ENCODE data around the gene GMNN.
"Not testable (repeated sequence)": the region's sequence is repeated elsewhere in the genome, so short reads cannot be mapped to it uniquely, and the experiment has no call there.

Gene GMNN

GRCh38 chr6:24759718-24760117 lies 15.0 kb upstream of the GMNN start:
- H3K27me3 ChIP-seq (ENCODE audit: insufficient read depth, low read depth, severe bottlenecking) = no peaks in the 10 kb centered on the region
- H3K27ac ChIP-seq = no peak overlapping the region
- DNase-seq = no peak
- H3K36me3 ChIP-seq = no peaks in the 10 kb centered on the region
- H3K4me3 ChIP-seq (ENCODE audit: low read depth, low read length) = no peak overlapping the region
- H3K9me3 ChIP-seq (ENCODE audit: severe bottlenecking) = no peaks in the 10 kb centered on the region
- TF ChIP-seq, protein P1, sequence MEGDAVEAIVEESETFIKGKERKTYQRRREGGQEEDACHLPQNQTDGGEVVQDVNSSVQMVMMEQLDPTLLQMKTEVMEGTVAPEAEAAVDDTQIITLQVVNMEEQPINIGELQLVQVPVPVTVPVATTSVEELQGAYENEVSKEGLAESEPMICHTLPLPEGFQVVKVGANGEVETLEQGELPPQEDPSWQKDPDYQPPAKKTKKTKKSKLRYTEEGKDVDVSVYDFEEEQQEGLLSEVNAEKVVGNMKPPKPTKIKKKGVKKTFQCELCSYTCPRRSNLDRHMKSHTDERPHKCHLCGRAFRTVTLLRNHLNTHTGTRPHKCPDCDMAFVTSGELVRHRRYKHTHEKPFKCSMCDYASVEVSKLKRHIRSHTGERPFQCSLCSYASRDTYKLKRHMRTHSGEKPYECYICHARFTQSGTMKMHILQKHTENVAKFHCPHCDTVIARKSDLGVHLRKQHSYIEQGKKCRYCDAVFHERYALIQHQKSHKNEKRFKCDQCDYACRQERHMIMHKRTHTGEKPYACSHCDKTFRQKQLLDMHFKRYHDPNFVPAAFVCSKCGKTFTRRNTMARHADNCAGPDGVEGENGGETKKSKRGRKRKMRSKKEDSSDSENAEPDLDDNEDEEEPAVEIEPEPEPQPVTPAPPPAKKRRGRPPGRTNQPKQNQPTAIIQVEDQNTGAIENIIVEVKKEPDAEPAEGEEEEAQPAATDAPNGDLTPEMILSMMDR (IDR thresholded peaks at IDR 0.05; ENCODE audit: low read depth, low read length) = no peak

GRCh38 chr6:24760210-24760609 lies 14.5 kb upstream of the GMNN start:
- DNase-seq = no peak
- Histone ChIP-seq H3K27ac (no peak overlapping the region), H3K9me3 (ENCODE audit: severe bottlenecking) (no peaks in the 10 kb centered on the region), H3K27me3 (ENCODE audit: insufficient read depth, low read depth, severe bottlenecking) (no peaks in the 10 kb centered on the region), H3K36me3 (no peaks in the 10 kb centered on the region), H3K4me3 (ENCODE audit: low read depth, low read length) (no peak overlapping the region)
- TF ChIP-seq, protein P1 (IDR thresholded peaks at IDR 0.05; ENCODE audit: low read depth, low read length) = no peak

DNA sequence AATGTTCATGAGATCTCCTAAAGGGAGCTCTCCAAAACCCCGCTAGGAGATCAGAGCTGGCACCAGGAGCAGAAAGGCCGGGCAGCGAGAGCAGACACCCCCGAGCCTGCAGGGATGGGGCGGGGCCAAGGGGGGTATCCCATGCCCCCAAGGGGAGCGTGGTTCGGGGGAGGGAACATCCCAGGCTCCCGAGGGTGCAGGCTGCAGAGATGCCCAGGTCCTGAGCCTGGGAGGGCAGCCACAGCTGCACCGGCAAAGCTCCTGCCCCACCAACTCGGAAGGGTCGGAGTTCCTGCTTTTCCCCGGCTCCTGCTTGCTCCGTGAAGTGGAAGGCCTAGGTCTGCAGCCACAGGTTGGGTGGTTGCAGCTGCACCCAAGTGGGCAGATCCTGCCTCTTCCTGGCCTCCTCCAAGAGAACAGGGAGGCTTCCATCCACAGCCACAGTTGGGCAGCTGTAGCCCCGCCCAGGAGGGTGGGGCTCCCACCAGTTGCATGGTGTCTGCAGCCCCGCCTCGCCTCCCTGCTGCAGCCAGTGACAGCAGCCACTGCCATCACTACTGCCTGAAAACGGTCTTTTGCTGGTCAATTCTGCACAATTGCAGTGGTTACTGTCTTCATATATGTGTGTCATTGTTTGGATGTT lies 13.4 kb upstream of the GMNN start:
- TF ChIP-seq, protein P1 (IDR thresholded peaks at IDR 0.05; ENCODE audit: low read depth, low read length) = no peak
- DNase-seq = no peak

GRCh38 chr6:24761851-24762250 lies 12.9 kb upstream of the GMNN start:
- no peak for DNase-seq
- Histone ChIP-seq H3K27ac (no peak overlapping the region), H3K9me3 (ENCODE audit: severe bottlenecking) (no peaks in the 10 kb centered on the region), H3K36me3 (no peaks in the 10 kb centered on the region), H3K4me3 (ENCODE audit: low read depth, low read length) (no peak overlapping the region), H3K27me3 (ENCODE audit: insufficient read depth, low read depth, severe bottlenecking) (no peaks in the 10 kb centered on the region)
- TF ChIP-seq, protein P1 (IDR thresholded peaks at IDR 0.05; ENCODE audit: low read depth, low read length) = no peak

More for the DNA sequence above, 13.4 kb upstream of the GMNN start:
- Histone ChIP-seq H3K9me3 (ENCODE audit: severe bottlenecking) (no peaks in the 10 kb centered on the region), H3K36me3 (no peaks in the 10 kb centered on the region), H3K27me3 (ENCODE audit: insufficient read depth, low read depth, severe bottlenecking) (no peaks in the 10 kb centered on the region), H3K27ac (no peak overlapping the region), H3K4me3 (ENCODE audit: low read depth, low read length) (no peak overlapping the region)

GRCh38 chr6:24763578-24763977 lies 11.2 kb upstream of the GMNN start:
- DNase-seq = no peak
- no peaks in the 10 kb centered on the region for H3K36me3 ChIP-seq
- TF ChIP-seq, protein P1 (IDR thresholded peaks at IDR 0.05; ENCODE audit: low read depth, low read length) = no peak
- H3K9me3 ChIP-seq (ENCODE audit: severe bottlenecking) = no peaks in the 10 kb centered on the region
- no peak overlapping the region for H3K4me3 ChIP-seq (ENCODE audit: low read depth, low read length)
- H3K27ac ChIP-seq = no peak overlapping the region
- H3K27me3 ChIP-seq (ENCODE audit: insufficient read depth, low read depth, severe bottlenecking) = no peaks in the 10 kb centered on the region

DNA sequence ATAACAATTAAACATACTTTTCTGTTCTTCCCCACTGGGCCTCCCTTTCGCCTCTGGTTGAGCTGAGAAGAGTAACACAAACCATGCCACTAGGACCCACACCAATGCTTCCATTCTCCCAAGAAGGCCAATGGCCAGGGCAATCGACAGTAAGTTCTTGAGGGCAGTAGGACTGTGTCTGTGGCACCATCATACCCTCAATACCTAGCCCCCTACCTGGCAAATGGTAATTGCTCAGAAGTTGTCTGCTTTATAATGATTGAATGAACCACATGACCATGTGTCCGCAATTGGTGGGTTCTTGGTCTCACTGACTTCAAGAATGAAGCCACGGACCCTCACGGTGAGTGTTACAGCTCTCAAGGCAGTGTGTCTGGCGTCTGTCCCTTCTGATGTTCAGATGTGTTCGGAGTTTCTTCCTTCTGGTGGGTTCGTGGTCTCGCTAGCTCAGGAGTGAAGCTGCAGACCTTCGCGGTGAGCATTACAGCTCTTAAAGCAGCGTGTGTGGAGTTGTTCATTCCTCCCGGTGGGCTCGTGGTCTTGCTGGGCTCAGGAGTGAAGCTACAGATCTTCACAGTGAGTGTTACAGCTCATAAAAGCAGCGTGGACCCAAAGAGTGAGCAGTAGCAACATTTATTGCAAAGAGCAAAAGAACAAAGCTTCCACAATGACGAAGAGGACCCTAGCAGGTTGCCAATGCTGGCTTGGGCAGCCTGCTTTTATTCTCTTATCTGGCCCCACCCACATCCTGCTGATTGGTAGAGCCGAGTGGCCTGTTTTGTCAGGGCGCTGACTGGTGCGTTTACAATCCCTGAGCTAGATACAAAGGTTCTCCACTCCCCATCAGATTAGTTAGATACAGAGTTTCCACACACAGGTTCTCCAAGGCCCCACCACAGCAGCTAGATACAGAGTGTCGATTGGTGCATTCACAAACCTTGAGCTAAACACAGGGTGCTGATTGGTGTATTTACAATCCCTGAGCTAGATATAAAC lies 9.6 kb upstream of the GMNN start:
- not testable (repeated sequence) for H3K9me3 ChIP-seq (ENCODE audit: severe bottlenecking); DNase-seq; H3K4me3 ChIP-seq (ENCODE audit: low read depth, low read length); H3K27ac ChIP-seq; H3K27me3 ChIP-seq (ENCODE audit: insufficient read depth, low read depth, severe bottlenecking); H3K36me3 ChIP-seq

- H3K36me3 ChIP-seq; H3K27me3 ChIP-seq (ENCODE audit: insufficient read depth, low read depth, severe bottlenecking); H3K4me3 ChIP-seq (ENCODE audit: low read depth, low read length); H3K27ac ChIP-seq; DNase-seq; H3K9me3 ChIP-seq (ENCODE audit: severe bottlenecking): not testable (repeated sequence)
Measured at GRCh38 chr6:24765968-24766367, 8.8 kb upstream of the GMNN start.
